ENCODE data around the gene CLUH.

CLUH gene

DNA sequence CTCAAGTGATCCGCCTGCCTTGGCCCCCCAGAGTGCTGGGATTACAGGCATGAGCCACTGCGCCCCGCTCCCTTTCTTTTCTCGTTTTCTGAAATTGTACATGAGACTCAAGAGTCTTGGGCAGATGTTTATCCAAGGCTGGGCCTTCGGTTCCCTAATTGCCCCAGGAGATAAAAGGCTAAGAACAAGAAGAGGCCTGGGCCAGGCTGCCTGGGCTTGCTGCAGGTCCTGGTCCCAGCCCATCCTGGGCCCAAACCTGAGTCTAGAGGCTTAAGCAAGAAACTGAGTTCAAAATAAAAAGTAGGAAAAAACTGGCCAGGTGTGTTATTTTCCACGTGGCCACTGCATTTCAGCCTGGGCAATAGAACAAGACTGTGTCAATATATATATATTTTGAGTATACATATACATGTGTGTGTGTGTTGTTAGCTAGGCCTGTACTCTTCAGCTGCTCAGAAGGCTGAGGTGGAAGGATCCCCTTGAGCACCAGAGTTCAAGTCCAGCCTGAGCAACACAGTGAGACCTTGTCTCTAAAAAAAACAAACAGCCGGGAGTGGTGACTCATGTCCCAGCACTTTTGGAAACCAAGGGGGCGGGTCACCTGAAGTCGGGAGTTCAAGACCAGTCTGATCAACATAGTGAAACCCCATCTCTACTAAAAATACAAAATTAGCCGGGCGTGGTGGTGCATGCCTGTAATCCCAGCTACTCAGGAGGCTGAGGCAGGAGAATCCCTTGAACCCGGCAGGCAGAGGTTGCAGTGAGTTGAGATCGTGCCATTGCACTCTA lies 6.8 kb upstream of the CLUH start:
- in situ Hi-C loops (cut with MboI; ENCODE audit: low sequenced_read_pairs): no loop called here

DNA sequence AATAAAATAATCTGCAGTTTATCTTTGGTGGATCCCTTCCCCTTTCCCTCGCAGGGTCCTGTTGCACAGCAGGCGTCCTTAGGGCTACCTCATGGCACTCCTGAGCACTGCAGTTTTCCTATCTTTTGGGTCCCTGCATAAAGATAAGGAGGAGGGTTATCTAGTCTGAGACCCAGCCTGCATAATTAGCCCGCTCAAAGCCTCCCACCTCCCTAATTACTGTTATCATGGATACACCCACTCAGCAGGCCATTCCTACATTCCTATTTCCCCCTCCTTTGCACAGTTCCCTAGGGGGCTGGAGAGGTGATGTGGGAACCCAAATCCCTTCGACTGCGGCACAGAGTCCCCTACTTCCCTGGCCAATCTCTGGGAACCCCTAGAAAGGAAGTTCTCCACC lies 5.1 kb upstream of the CLUH start:
- in situ Hi-C loops (cut with MboI; ENCODE audit: low sequenced_read_pairs): no loop called here

DNA sequence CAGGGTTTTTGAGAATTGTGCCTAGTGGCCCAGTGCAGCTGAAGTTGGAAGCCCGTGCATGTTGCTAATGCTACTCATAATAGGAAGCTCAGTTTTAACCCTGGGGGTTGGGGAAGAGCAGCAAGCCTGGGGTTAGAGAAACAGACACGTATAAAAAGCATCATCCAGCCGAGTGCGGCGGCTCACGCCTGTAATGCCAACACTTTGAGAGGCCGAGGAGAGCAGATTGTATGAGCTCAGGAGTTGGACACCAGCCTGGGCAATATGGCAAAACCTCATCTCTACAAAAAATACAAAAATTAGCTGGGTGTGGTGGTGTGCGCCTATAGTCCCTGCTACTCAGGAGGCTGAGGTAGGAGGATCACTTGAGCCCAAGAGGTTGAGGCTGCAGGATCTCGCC lies 2.3 kb upstream of the CLUH start:
- in situ Hi-C loops (cut with MboI; ENCODE audit: low sequenced_read_pairs): no loop called here

DNA sequence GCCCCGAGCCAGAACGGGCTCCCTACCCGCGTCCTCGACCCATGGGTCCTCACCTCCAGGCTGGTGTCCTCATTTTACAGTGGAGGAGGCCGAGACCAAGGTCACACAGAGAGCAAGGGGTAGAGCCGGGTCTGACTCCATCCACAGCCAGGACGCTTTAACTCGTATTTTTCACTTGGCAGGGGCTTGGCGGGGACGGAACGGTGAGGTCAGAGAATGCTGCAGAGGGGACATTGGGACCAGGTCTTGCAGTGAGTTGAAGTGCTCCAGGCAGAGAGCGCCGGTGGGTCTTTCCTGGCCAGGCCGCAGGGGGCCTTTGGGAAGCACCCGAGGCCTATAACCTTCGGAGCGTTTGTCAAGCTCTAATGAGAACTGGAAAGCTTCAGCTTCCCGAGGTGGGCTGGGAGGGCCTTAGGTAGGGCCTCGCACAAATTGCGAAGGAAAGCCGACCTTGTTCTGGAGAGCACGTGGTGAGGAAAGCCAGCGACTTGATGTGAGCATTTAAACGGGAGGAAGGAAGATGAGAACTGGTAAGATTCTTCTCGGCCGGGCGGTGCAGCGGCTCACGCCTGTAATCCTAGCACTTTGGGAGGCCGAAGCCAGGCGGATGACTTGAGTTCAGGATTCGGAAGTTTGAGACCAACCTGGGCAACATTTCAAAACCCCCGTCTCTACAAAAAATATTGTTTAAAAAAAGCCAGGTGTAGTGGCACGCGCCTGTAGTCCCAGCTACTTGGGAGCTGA lies 908 bp upstream of the CLUH start:
- in situ Hi-C loops (cut with MboI; ENCODE audit: low sequenced_read_pairs): no loop called here

DNA sequence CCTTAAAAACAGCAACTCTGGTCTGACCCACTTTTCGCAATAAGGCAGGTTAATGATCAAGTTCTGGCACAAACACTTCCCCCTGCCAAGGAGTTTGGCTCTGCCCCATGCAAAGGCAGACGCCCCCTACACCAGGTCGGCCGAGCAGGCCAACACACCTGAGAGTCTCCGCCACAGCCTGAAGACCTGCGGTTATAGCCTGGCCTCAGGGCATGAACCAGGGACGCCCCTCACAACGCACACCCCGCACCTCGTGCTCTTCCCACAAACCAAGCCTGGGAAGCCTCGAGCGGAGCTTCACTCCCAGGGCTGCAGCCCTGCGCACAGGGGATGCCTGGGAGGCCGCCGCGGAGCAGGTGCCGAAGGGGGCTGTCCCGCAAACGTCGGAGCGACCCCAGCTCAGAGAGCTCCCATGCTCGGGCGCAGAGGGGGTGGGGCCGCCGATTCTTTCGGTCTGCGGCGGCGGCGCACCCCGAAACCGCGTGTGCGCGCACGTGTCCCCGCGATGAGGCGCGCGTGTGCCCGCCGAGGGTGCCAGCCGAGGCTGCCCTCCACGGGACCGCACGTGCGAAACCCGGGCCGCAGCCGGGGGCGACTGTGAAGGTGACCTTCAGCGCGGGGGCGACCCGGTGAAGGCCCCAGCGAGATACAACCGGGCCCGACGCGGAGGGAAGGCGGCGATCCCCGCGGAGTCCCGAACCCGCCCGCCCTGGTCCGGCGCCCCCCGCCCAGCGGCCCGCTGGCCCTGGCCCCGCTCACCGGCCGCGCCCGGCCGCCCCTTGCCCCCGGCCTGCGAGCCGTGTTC lies 559 bp downstream of the CLUH start:
- in situ Hi-C loops (cut with MboI; ENCODE audit: low sequenced_read_pairs): no loop called here

DNA sequence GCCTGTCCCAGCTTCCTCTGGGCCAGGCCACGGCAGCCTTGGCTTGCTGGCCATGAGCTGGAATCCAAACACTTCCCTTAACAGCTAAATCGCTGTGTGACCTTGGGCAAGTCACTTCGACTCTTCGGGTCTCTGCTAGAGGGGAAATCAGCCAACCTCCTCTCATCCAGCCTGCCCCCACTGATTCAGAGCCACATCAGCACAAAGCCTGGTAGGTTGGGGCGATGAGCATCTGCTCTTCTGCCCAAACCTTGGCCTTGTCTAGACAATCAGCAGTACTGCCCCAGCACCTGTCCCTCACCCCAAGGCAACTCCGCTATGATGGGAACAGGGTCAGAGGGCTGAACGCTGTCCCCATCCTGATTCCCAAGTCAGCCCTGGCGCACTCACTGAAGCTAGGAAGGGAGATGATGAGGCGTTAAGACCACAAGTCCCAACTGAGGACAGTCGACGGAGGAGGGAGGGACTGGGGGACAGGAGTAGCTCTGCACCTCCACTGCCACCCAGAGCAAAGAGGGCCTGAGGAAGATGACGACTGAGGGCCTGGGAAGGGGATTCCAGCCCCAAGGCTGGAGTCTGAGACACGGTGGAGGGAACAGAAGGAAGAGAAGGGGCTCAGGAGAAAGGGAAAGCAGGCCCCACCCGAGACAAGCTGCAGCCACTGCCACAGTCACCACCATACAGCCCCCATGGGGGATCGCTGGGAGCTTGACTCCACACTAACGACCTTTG lies 1.3 kb downstream of the CLUH start:
- in situ Hi-C loops (cut with MboI; ENCODE audit: low sequenced_read_pairs): no loop called here

DNA sequence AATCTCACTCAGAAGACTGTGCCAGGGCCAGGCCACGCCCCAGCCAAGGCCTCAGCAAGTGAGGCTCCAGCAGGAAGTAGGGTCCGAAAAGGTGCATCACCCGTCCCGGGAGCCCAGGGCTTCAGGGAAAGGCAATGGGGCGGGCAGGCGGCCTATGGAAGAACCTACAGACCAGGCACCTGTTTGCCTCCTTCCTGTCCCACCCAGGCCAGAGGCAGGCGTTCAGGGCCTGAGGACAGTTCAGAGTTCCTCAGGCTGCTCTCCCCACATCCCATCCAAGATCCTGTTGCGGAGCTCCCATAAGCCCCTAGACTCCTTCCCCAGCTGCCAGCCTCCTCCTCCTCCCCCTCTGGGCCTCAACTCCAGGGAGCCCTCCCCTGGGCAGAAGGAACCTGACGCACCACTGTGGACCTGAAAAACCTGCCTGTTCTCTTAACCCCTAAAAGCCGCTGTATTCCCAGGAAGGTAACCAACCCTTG lies 2.3 kb downstream of the CLUH start:
- in situ Hi-C loops (cut with MboI; ENCODE audit: low sequenced_read_pairs): no loop called here

DNA sequence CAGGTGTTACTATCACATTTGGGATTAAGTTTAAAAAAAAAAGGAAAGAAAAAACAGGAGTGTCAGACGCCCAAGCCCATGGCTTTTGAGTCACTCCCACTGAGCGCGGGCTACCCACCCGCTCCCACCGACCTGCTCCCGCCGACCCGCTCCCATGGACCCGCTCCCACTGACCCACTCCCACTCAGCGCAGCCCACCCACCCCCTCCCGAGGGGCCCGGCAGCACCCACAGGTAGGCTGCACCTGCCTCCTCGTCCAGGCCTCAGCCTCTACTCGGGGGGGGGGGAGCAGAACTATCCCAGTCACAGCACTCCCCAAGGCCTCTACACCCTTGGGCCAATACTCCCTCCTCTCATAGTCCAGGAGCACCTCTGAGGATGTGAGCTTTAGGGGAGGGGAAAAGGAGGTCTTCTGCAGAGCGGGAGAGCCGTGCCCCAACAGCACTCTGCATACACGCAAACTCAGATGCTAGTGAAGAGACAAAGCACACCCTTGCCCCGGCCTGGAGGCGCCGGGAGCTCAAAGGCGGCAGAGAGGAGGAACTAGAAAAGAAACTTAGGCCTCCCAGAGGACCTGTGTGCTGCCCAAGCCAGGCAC lies 2.9 kb downstream of the CLUH start:
- in situ Hi-C loops (cut with MboI; ENCODE audit: low sequenced_read_pairs): no loop called here

DNA sequence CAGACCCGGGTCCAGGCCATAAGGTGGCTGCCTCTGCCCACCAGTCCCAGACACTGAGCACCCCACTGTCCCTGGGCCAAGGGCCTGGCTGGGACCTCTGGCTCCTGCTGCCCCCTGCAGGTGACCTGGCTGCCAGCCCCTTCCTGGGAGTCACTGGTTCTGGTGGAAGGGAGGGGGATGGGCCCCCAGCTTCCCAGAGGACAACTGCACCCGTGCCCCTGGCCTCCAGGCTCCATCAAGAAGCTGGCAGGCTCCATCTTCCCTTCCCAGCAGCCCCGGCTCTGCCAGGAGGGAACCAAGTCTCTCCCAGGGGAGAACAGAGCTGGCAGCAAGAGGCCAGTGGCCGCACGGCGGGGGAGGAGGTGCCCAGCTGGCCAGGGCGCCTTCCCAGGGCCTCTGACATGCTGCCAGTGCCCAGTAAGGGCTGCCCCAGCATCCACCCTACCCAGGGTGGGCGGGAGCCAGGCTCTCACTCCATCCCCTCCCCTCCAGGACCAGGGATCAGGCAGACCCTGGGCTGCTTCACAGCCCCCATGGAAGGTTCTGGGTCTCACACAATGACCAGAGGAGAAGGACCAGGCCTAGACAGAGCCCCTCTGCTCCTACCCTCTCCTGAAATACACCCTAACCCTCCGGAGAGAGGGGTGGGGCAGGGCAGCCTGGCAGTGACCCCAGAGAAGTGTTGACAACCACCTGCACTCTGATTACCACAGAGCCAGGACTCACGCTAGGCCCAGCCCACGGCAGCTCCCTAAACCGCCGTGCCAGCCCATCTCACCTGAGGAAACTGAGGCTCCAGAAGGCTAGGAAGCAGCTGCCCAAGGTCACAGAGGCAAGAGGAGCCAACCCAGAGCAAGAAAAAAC lies 3.6 kb downstream of the CLUH start:
- in situ Hi-C loops (cut with MboI; ENCODE audit: low sequenced_read_pairs): no loop called here

DNA sequence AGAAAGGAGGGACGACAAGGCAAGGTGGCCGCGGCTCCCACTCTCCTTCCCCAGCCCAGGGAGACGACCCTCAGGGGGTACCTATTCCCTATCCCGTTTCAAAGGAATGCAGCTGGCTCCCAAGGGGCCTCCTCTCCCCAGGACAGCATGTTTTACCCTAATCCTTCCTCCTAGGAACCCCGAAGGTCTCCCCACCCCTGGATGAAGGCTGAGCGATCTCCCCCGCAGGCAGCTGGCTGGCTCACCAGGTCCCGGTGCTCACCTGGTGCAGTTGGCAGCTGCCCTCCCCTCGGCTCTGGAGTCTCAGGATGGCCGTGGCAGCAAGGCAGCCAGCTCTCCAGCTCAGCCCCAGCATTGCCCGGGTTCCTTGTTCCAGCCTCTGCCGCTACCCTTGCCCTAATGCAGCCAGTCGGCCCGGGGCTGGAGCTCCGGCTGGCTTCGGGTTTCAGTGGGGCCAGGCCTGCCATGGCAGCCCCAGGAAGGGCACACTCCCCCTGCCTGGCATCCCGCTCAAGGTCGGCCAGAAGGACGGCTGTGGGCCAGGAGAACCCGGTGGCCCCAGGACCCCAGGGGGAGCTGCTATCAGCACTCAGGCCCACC lies 4.6 kb downstream of the CLUH start:
- in situ Hi-C loops (cut with MboI; ENCODE audit: low sequenced_read_pairs): no loop called here

DNA sequence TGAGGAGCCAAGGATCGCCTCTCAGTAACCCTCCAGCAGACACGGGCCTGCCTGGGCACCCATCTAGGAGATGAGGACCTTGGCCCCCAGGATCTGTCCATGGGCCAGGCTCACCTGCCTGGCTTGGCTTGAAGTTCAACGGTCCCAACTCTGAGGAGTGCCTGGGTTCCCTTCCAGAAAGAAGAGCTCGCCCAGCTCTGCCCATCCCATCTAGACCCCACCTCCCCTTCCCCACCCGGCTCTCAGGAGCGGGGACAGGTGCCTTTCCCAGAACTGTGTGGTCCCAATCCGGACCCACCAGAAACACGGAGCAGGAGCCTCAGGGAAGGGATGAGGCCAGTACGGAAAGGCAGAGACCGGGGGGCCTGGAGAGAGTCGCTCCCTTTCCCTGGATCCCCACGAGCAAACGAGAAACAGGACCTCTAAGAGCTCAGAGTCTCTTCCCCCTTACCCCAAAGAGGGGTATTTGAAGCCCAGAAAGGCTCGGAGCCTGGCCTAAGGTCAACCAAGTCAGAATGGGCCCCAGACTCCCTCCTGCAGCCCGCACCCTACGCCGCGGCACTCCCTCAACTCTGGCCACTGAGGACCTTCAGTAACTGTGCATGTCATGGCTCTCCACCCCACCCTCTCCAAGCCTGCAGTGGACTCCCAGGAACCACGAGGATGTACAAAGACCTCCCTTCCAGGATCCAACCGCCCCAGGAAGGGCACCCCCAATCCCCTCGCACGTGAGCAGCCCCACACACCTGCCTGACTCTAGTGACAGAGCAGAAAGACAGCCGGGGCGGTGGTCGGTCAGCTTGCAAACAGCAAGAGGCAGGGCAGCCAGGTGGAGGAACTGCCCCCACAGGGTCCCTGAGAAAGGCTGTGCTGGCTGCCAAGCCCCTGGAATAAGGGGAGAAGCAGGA lies 5.4 kb downstream of the CLUH start:
- in situ Hi-C loops (cut with MboI; ENCODE audit: low sequenced_read_pairs): no loop called here

DNA sequence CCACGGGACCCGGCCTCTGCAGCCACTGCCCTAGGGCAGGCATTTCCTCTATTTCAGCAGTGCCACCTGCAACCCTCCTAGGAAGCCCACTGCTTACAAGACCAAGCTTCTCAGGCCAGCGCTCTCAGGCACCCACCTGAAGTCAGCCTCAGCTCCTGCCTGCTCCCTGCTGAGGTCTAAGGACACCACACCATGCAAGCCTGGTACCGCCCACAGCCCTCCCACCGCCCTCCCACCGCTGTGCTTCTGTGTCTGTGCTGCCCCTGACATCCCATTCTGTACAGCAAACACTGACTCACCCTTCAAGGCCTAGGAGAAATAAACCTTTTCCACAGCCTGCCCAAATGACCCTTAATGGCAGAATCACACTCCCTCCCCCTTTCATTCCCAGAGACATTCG lies 6.3 kb downstream of the CLUH start:
- in situ Hi-C loops (cut with MboI; ENCODE audit: low sequenced_read_pairs): no loop called here

DNA sequence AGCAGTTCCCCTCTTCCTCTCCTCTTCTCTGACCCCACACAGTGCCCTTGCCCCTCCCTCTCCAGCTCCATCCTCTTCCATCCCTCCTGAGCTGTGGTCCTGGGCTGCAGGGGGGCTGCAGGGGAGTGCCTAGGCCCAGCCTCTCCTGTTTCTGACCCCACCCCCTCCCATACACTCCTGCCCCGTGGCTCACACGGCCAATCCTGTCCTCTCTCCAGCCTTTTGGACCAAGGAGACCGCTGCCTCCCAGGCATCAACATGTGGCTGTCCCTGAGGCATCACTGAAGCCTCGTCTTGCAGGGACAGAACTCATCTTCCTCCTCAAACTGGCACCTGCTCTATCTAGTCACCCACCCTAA lies 6.7 kb downstream of the CLUH start:
- in situ Hi-C loops (cut with MboI; ENCODE audit: low sequenced_read_pairs): no loop called here

DNA sequence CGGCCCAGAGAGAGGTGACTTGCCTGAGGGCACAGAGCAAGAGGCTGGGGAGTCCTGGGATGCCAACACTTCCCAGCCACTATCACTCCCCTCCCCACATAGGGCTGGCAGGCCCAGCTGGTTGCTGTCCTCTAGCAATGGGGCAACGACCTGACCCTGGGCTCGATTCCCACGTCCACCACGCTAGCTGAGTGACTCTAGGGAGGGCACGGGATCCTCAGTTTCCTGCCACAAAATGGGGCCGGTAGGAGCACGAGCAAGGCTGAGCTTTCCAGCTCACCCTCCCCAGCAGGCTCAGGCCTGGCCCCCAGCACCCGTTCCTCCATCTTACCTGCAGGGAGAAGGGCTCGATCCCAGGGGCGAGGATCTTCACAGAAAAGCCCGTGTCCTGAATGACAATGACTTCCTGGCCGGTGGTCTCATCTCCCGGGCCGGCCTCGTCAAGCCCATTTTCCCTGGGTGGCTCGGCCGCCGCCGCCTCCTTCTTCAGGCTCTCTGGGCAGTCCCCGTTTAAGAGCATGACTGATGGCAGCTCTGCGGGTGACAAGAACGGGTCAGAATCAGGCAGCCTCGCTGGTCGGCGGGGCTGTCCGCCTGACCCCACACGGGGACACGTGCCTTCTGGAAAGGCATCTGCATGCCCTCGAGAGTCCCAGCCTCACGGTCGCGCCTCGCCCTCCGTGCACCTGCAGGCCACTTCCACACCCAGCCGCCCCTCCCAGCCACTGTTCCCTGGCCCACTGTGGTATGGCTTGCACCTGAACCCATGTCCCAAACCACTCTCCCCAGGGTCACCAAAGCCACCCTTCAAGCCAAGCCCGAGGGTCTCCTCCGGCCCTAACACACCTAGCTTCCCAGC lies 7.3 kb downstream of the CLUH start:
- in situ Hi-C loops (cut with MboI; ENCODE audit: low sequenced_read_pairs): no loop called here

DNA sequence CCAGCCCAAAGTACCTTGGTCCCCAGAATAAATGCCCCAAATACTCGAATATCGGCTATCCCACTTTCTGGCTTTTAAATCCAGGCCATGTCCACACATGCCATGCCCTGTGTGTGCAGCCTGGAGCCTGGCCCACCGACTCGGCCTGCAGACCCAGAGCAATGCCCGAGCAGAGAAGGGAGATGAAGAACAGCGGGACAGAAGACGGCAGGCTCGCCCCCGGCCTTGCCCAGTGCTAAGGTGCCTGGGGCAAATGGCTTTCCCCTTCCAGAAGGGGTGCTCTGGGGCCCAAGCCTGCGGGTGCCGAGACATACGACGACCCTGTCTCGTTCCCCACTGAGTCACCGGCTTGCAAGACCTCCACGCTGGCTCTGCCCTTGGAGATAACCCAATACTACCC lies 8.0 kb downstream of the CLUH start:
- in situ Hi-C loops (cut with MboI; ENCODE audit: low sequenced_read_pairs): no loop called here

DNA sequence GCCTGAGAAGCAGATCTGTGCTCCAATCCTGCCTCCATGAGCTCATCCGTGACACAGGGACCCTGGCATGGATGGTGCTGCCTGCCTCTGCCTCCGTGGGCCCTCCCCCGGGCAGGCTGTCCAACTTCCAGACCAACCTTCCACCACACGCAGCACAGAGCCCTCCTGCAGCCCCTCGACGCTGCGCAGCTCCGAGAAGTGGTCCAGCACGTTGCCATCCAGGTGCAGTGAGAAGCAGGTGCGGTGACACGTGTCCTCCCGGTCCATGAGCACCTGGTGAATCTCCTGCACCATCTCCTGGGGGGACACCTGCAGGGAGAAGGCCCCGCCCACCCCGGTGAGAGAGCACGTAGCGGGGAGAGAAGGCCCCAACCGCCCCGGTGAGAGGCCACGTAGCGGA lies 8.4 kb downstream of the CLUH start:
- in situ Hi-C loops (cut with MboI; ENCODE audit: low sequenced_read_pairs): no loop called here

DNA sequence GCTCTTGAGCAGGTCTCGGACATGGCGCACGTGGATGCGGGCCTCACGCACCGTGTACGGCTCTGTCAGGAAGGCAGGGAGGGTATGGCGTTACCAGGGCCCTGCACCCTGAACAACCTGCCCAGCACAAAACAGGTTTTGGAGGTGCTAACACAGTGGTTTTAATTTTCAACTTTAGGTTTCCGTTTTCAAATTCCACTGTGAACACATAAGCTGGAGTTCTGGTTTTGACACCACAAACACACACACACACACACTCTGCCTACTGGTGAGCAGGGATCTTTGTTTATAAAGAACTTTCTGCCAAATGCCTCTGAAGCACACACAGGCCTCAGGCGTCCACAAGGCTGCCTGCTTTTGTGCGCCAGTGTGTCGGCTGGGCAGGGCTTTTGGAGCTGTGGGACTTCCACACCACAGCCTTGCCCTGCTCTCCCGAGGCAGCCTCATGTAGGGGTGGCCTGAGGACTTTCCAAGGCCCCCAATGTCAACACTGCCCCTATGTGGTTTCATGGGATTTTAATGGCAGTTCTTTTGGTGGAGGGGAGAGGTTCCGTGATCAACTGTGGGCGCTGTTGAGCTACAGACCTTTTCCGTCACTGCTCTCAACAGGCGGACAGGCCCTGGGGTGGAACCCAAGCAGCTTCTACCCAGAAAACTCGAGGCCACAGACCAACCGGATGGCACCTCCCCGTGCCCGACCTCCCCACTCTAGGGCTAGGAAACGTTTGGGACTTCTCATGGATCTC lies 9.4 kb downstream of the CLUH start:
- in situ Hi-C loops (cut with MboI; ENCODE audit: low sequenced_read_pairs): no loop called here
